Liver (tissue), 9 donors: ENCODE measurements around the gene NOX3. TPM values are rescaled to one million over a fixed set of nuclear protein-coding genes. Genes with fewer than 3 reads are reported as not detected.

ENCODE experiments used
- DNase-seq: peaks from one replicate; pipeline ENCODE4 v3.0.0-alpha.2; 2017; ENCODE audit warnings: low spot score
- H3K27ac ChIP-seq, 2 donors: one replicate each; pipeline ENCODE4 v1.7.0; 2013; ENCODE audit warnings: inconsistent platforms in 2 of 2, low read length in 2 of 2, control low read depth in 1 of 2, low read depth in 1 of 2, mild to moderate bottlenecking in 1 of 2
- H3K27me3 ChIP-seq, 4 donors: one replicate each; pipeline versions ENCODE4 v1.6.1 to v1.7.0; 2013; ENCODE audit warnings: low read length in 3 of 4, inconsistent platforms in 1 of 4, mild to moderate bottlenecking in 1 of 4, moderate library complexity in 1 of 4; ENCODE audit not compliant: control insufficient read depth in 4 of 4, insufficient read depth in 4 of 4
- H3K36me3 ChIP-seq, 4 donors: one replicate each; pipeline versions ENCODE4 v1.6.1 to v1.7.0; 2013; ENCODE audit warnings: low read length in 3 of 4, mild to moderate bottlenecking in 3 of 4, low read depth in 1 of 4, moderate library complexity in 1 of 4; ENCODE audit not compliant: control insufficient read depth in 4 of 4, insufficient read depth in 3 of 4
- H3K4me1 ChIP-seq, 4 donors: one replicate each; pipeline versions ENCODE4 v1.6.1 to v1.7.0; 2013; ENCODE audit warnings: low read length in 3 of 4, mild to moderate bottlenecking in 3 of 4, moderate library complexity in 1 of 4; ENCODE audit not compliant: control insufficient read depth in 4 of 4, insufficient read depth in 4 of 4
- H3K4me3 ChIP-seq, 3 donors: one replicate each; pipeline versions ENCODE4 v1.6.1 to v1.7.0; 2013; ENCODE audit warnings: low read length in 3 of 3, control low read depth in 1 of 3, low read depth in 1 of 3, mild to moderate bottlenecking in 1 of 3
- H3K9ac ChIP-seq, 2 donors: one replicate each; pipeline ENCODE4 v1.7.0; 2013; ENCODE audit warnings: low read length in 2 of 2, mild to moderate bottlenecking in 2 of 2, moderate library complexity in 2 of 2, control low read depth in 1 of 2, low read depth in 1 of 2
- H3K9me3 ChIP-seq, 4 donors: one replicate each; pipeline versions ENCODE4 v1.6.1 to v1.7.0; 2013; ENCODE audit warnings: low read length in 3 of 4; ENCODE audit not compliant: control insufficient read depth in 4 of 4
- EGR1 ChIP-seq, 2 donors: IDR thresholded peaks; 2 replicates each; pipeline ENCODE4 v1.6.1; 2016 to 2018; ENCODE audit warnings: antibody characterized with exemption in 2 of 2, low read depth in 2 of 2
- FOXA1 ChIP-seq: IDR thresholded peaks from 2 replicates; pipeline ENCODE4 v1.6.1; 2016; ENCODE audit warnings: antibody characterized with exemption
- FOXA2 ChIP-seq: IDR thresholded peaks from 2 replicates; pipeline ENCODE4 v1.6.1; 2016; ENCODE audit warnings: antibody characterized with exemption
- HNF4A ChIP-seq, 2 donors: conservative IDR thresholded peaks; 2 replicates each; pipeline ENCODE4 v1.6.1; 2016; ENCODE audit warnings: antibody characterized with exemption in 2 of 2, mild to moderate bottlenecking in 2 of 2
- HNF4G ChIP-seq: IDR thresholded peaks from 2 replicates; pipeline ENCODE4 v1.6.1; 2016; ENCODE audit warnings: antibody characterized with exemption
- JUND ChIP-seq, 2 donors: IDR thresholded peaks; 2 replicates each; pipeline ENCODE4 v1.6.1; 2016; ENCODE audit warnings: antibody characterized with exemption in 2 of 2
- MAX ChIP-seq: IDR thresholded peaks from 2 replicates; pipeline ENCODE4 v1.6.1; 2016; ENCODE audit warnings: antibody characterized with exemption
- NR2F2 ChIP-seq: IDR thresholded peaks from 2 replicates; pipeline ENCODE4 v1.6.1; 2016; ENCODE audit warnings: antibody characterized with exemption
- RAD21 ChIP-seq, 2 donors: IDR thresholded peaks; 2 replicates each; pipeline ENCODE4 v1.6.1; 2016; ENCODE audit warnings: antibody characterized with exemption in 2 of 2, mild to moderate bottlenecking in 2 of 2
- SP1 ChIP-seq: IDR thresholded peaks from 2 replicates; pipeline ENCODE4 v1.6.1; 2018; ENCODE audit warnings: antibody characterized with exemption, mild to moderate bottlenecking
- TAF1 ChIP-seq: conservative IDR thresholded peaks from 2 replicates; pipeline ENCODE4 v1.6.1; 2016; ENCODE audit warnings: antibody characterized with exemption, mild to moderate bottlenecking
- YY1 ChIP-seq: IDR thresholded peaks from 2 replicates; pipeline ENCODE4 v1.6.1; 2016; ENCODE audit warnings: antibody characterized with exemption, mild to moderate bottlenecking
- WGBS: extraction: QIAGEN DNeasy Blood & Tissue Kit; methylation state at CpG from one replicate; pipeline ENCODE4 v1.1.7; 2013; 5-methylcytosine and 5-hydroxymethylcytosine counted together
- polyA plus RNA-seq, 2 donors: library from polyadenylated mRNA; stranded (reverse) in 1 of 2; unstranded in 1 of 2; fragments of 200-250 nt in 1 of 2; fragments of >200 nt in 1 of 2; fragmentation: Nextera tagmentation in 1 of 2; extraction: Ambion mirVana in 1 of 2; gene quantifications; one replicate each; pipeline versions ENCODE4 v1.2.1 to v1.2.3, GENCODE V29; 2013 to 2015
- total RNA-seq, 2 donors: library from RNA; depleted of rRNA; stranded (reverse); fragments of >200 nt; gene quantifications; one replicate each; pipeline ENCODE4 v1.2.3, GENCODE V29; 2014
- TF ChIP-seq, protein P1 (sequence below): IDR thresholded peaks from 2 replicates; pipeline ENCODE4 v1.6.1; 2016; ENCODE audit warnings: antibody characterized with exemption
- TF ChIP-seq, protein P2 (sequence below): fragments of 150-350 bp; IDR thresholded peaks from 2 replicates; pipeline ENCODE4 v1.5.1; 2017; ENCODE audit warnings: improper control_type of control experiment, low read depth, low read length; ENCODE audit not compliant: missing input control
- TF ChIP-seq, protein P3 (sequence below): IDR thresholded peaks from 2 replicates; pipeline ENCODE4 v1.6.1; 2016; ENCODE audit warnings: antibody characterized with exemption, mild to moderate bottlenecking
- TF ChIP-seq, protein P4 (sequence below): IDR thresholded peaks from 2 replicates; pipeline ENCODE4 v1.6.1; 2016; ENCODE audit warnings: antibody characterized with exemption
- donor health status: healthy.
- donor health status: healthy.
- donor health status: healthy.
- donor health status: healthy.
- donor health status: healthy.

NOX3 gene
- total and polyA plus RNA-seq, 4 donors = not detected

DNA sequence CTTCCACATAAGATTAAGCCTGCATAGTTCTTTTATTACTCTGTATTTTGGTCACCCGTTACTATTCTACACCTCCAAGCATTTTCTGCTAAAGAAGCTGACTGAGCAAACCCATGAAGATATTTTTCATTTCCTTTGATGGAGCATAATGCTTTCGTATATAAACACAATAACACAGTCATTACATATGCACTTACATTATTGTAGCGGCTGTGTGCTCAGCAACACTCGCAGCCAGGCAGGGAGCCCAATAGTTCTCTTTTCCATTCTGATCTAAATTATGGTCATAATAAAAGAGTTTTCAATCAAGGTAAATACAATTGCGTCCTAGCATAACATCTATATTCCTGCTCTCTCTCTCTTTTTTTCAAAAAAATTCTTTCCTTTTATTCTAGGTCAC is 71.7 kb downstream of the NOX3 start:
- Histone ChIP-seq H3K4me1 (no peaks in the 10 kb centered on the region), H3K4me3 (no peak overlapping the region), H3K9ac (no peak overlapping the region), H3K27ac (no peak overlapping the region), H3K27me3 (no peaks in the 10 kb centered on the region), H3K36me3 (no peaks in the 10 kb centered on the region), H3K9me3 (peaks cover 0 to 4% (median 0%) of the 10 kb centered on the region in 4 donors)
- 88% methylated on average over 5 of the region's 5 CpGs for WGBS
- DNase-seq = no peak
- TF ChIP-seq EGR1 (IDR thresholded peaks at IDR 0.05; ENCODE audit: low read depth in 2 of 2) (no peak), YY1 (no peak), HNF4G (no peak), TAF1 (no peak)
- TF ChIP-seq, protein P1, sequence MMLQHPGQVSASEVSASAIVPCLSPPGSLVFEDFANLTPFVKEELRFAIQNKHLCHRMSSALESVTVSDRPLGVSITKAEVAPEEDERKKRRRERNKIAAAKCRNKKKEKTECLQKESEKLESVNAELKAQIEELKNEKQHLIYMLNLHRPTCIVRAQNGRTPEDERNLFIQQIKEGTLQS = no peak

- TF ChIP-seq NR2F2 (no peak), HNF4A (conservative IDR thresholded peaks at IDR 0.05) (no peak), MAX (no peak), FOXA2 (no peak), SP1 (no peak), EGR1 (IDR thresholded peaks at IDR 0.05; ENCODE audit: low read depth in 2 of 2) (no peak)
- TF ChIP-seq, protein P2, sequence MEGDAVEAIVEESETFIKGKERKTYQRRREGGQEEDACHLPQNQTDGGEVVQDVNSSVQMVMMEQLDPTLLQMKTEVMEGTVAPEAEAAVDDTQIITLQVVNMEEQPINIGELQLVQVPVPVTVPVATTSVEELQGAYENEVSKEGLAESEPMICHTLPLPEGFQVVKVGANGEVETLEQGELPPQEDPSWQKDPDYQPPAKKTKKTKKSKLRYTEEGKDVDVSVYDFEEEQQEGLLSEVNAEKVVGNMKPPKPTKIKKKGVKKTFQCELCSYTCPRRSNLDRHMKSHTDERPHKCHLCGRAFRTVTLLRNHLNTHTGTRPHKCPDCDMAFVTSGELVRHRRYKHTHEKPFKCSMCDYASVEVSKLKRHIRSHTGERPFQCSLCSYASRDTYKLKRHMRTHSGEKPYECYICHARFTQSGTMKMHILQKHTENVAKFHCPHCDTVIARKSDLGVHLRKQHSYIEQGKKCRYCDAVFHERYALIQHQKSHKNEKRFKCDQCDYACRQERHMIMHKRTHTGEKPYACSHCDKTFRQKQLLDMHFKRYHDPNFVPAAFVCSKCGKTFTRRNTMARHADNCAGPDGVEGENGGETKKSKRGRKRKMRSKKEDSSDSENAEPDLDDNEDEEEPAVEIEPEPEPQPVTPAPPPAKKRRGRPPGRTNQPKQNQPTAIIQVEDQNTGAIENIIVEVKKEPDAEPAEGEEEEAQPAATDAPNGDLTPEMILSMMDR = no peak
- TF ChIP-seq, protein P3, sequence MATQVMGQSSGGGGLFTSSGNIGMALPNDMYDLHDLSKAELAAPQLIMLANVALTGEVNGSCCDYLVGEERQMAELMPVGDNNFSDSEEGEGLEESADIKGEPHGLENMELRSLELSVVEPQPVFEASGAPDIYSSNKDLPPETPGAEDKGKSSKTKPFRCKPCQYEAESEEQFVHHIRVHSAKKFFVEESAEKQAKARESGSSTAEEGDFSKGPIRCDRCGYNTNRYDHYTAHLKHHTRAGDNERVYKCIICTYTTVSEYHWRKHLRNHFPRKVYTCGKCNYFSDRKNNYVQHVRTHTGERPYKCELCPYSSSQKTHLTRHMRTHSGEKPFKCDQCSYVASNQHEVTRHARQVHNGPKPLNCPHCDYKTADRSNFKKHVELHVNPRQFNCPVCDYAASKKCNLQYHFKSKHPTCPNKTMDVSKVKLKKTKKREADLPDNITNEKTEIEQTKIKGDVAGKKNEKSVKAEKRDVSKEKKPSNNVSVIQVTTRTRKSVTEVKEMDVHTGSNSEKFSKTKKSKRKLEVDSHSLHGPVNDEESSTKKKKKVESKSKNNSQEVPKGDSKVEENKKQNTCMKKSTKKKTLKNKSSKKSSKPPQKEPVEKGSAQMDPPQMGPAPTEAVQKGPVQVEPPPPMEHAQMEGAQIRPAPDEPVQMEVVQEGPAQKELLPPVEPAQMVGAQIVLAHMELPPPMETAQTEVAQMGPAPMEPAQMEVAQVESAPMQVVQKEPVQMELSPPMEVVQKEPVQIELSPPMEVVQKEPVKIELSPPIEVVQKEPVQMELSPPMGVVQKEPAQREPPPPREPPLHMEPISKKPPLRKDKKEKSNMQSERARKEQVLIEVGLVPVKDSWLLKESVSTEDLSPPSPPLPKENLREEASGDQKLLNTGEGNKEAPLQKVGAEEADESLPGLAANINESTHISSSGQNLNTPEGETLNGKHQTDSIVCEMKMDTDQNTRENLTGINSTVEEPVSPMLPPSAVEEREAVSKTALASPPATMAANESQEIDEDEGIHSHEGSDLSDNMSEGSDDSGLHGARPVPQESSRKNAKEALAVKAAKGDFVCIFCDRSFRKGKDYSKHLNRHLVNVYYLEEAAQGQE = no peak
- Histone ChIP-seq H3K27ac (no peak overlapping the region), H3K27me3 (no peaks in the 10 kb centered on the region), H3K4me3 (no peak overlapping the region), H3K4me1 (no peaks in the 10 kb centered on the region), H3K9me3 (peaks cover 0 to 4% (median 0%) of the 10 kb centered on the region in 4 donors), H3K9ac (no peak overlapping the region), H3K36me3 (no peaks in the 10 kb centered on the region)
- WGBS = 68% methylated on average over 3 of the region's 3 CpGs
- DNase-seq = no peak
These were observed 73.3 kb downstream of the NOX3 start for GRCh38 chr6:155382338-155382685.

GRCh38 chr6:155381673-155382337 is 73.8 kb downstream of the NOX3 start:
- Histone ChIP-seq H3K4me3 (no peak overlapping the region), H3K9ac (no peak overlapping the region), H3K27ac (no peak overlapping the region), H3K9me3 (peaks cover 0 to 4% (median 0%) of the 10 kb centered on the region in 4 donors), H3K27me3 (no peaks in the 10 kb centered on the region), H3K4me1 (no peaks in the 10 kb centered on the region), H3K36me3 (no peaks in the 10 kb centered on the region)
- no peak for DNase-seq
- WGBS = 68% methylated on average over 5 of the region's 5 CpGs
- TF ChIP-seq, protein P4, sequence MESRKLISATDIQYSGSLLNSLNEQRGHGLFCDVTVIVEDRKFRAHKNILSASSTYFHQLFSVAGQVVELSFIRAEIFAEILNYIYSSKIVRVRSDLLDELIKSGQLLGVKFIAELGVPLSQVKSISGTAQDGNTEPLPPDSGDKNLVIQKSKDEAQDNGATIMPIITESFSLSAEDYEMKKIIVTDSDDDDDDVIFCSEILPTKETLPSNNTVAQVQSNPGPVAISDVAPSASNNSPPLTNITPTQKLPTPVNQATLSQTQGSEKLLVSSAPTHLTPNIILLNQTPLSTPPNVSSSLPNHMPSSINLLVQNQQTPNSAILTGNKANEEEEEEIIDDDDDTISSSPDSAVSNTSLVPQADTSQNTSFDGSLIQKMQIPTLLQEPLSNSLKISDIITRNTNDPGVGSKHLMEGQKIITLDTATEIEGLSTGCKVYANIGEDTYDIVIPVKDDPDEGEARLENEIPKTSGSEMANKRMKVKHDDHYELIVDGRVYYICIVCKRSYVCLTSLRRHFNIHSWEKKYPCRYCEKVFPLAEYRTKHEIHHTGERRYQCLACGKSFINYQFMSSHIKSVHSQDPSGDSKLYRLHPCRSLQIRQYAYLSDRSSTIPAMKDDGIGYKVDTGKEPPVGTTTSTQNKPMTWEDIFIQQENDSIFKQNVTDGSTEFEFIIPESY = no peak
- no peak for TF ChIP-seq TAF1
- TF ChIP-seq JUND (IDR thresholded peaks at IDR 0.05) = no peak
- no peak for TF ChIP-seq FOXA2
- no peak for TF ChIP-seq YY1
- TF ChIP-seq MAX = no peak
- TF ChIP-seq, protein P3 = no peak
- no peak for TF ChIP-seq FOXA1
- TF ChIP-seq NR2F2 = no peak
- no peak for TF ChIP-seq EGR1 (IDR thresholded peaks at IDR 0.05; ENCODE audit: low read depth in 2 of 2)
- TF ChIP-seq RAD21 (IDR thresholded peaks at IDR 0.05) = no peak
